Epithelial cell of proximal tubule (primary cell): ENCODE data around the gene CD5L. TPM values are rescaled to one million over a fixed set of nuclear protein-coding genes. Genes with fewer than 3 reads are reported as not detected.
A peak's percentile ranks its signal among the peaks of the same experiment; 100 is the strongest.

ENCODE experiments used
- DNase-seq: peaks from one replicate; pipeline ENCODE4 v3.0.0-alpha.2; 2011; ENCODE audit warnings: low read depth
- H3K4me3 ChIP-seq: 2 replicates; pipeline ENCODE4 v1.5.1; 2011; ENCODE audit warnings: low read depth, mild to moderate bottlenecking, low read length
- CTCF ChIP-seq: conservative IDR thresholded peaks from 2 replicates; pipeline ENCODE4 v1.5.1; 2012; ENCODE audit warnings: low read depth, mild to moderate bottlenecking, low read length
- total RNA-seq: library from RNA; depleted of rRNA; stranded (reverse); fragments of >200 nt; gene quantifications from 2 replicates; pipeline ENCODE4 v1.2.3, GENCODE V29; 2015

Gene CD5L
- total RNA-seq, 1 donor from 2014 or later: not detected

GRCh38 chr1:157862114-157863070, 20.8 kb upstream of the CD5L start:
- peak; percentile 4 for DNase-seq
- TF ChIP-seq CTCF: no peak
- no peak overlapping the region for H3K4me3 ChIP-seq

GRCh38 chr1:157856538-157856937, 14.9 kb upstream of the CD5L start:
- H3K4me3 ChIP-seq: no peak overlapping the region
- no peak for DNase-seq
- TF ChIP-seq CTCF: no peak

GRCh38 chr1:157852476-157852875, 10.9 kb upstream of the CD5L start:
- no peak for TF ChIP-seq CTCF
- peak; percentile 13 for DNase-seq
- no peak overlapping the region for H3K4me3 ChIP-seq

GRCh38 chr1:157849229-157849875, 7.7 kb upstream of the CD5L start:
- no peak overlapping the region for H3K4me3 ChIP-seq
- no peak for DNase-seq
- no peak for TF ChIP-seq CTCF

- no peak for DNase-seq
- TF ChIP-seq CTCF: no peak
- no peak overlapping the region for H3K4me3 ChIP-seq
Observed at GRCh38 chr1:157844089-157844830, 2.7 kb upstream of the CD5L start.

- no peak for TF ChIP-seq CTCF
- no peak overlapping the region for H3K4me3 ChIP-seq
- DNase-seq: no peak
Observed at GRCh38 chr1:157842939-157843338, 1.3 kb upstream of the CD5L start.
